Putamen (tissue), 1 donor: ENCODE measurements around the gene MCAM.

ENCODE experiments used
- DNase-seq: peaks from one replicate; pipeline ENCODE4 v3.0.0-alpha.2; 2016; ENCODE audit warnings: low spot score

The MCAM gene

GRCh38 chr11:119262668-119263351 lies 54.1 kb downstream of the MCAM start:
- DNase-seq: no peak

- no peak for DNase-seq
Observed at GRCh38 chr11:119258983-119259382, 57.9 kb downstream of the MCAM start.
